Progenitor cell of endocrine pancreas (in vitro differentiated cells): ENCODE measurements around the gene HSD11B1L. TPM values are rescaled to one million over a fixed set of nuclear protein-coding genes. Genes with fewer than 3 reads are reported as not detected.
"Not testable (repeated sequence)": the region's sequence is repeated elsewhere in the genome, so short reads cannot be mapped to it uniquely, and the experiment has no call there.

Experiments
- DNase-seq: peaks from one replicate; pipeline ENCODE4 v3.0.0; 2021; ENCODE audit warnings: low spot score; ENCODE audit not compliant: unreplicated experiment
- H3K27ac Mint-ChIP-seq: 2 replicates; pipeline ENCODE4 v1.8.0; 2021; ENCODE audit warnings: mild to moderate bottlenecking, moderate library complexity, mixed read lengths
- H3K27me3 Mint-ChIP-seq: 2 replicates; pipeline ENCODE4 v1.8.0; 2021; ENCODE audit warnings: mixed read lengths
- H3K36me3 Mint-ChIP-seq: 2 replicates; pipeline ENCODE4 v1.8.0; 2022; ENCODE audit warnings: mixed read lengths; ENCODE audit not compliant: insufficient read depth
- H3K4me1 Mint-ChIP-seq: 2 replicates; pipeline ENCODE4 v1.8.0; 2021; ENCODE audit warnings: low read depth, mixed read lengths
- H3K4me3 Mint-ChIP-seq: 2 replicates; pipeline ENCODE4 v1.8.0; 2021; ENCODE audit warnings: low read depth, mild to moderate bottlenecking, moderate library complexity, mixed read lengths
- H3K9me3 Mint-ChIP-seq: 2 replicates; pipeline ENCODE4 v1.8.0; 2021; ENCODE audit warnings: low read depth, mixed read lengths
- CTCF ChIP-seq: fragments of 200-600 bp; sonication (generic); IDR thresholded peaks from one replicate; pipeline ENCODE4 v1.5.0; 2021; ENCODE audit warnings: antibody characterized with exemption, mild to moderate bottlenecking; ENCODE audit not compliant: unreplicated experiment
- total RNA-seq: library from RNA; stranded (reverse); gene quantifications from 2 replicates; pipeline ENCODE4 v1.2.1, GENCODE V29; 2021

Gene HSD11B1L
- total RNA-seq, 1 donor from 2014 or later: 20.1 TPM

- no peak for DNase-seq
- TF ChIP-seq CTCF: no peak
- H3K27me3 Mint-ChIP-seq: no peaks in the 10 kb centered on the region
- peak overlapping the region; percentile 98 for H3K27ac Mint-ChIP-seq
- H3K4me3 Mint-ChIP-seq: peak overlapping the region; percentile 93
- peaks cover 10% of the 10 kb centered on the region for H3K4me1 Mint-ChIP-seq
- no peaks in the 10 kb centered on the region for H3K9me3 Mint-ChIP-seq
- H3K36me3 Mint-ChIP-seq: no peaks in the 10 kb centered on the region
These were observed 38.6 kb downstream of the HSD11B1L start for GRCh38 chr19:5719274-5719960.

- Mint-ChIP-seq H3K4me1 (peaks cover 10% of the 10 kb centered on the region), H3K36me3 (no peaks in the 10 kb centered on the region), H3K4me3 (peak within 1 kb of the TSS; percentile 93), H3K27me3 (peaks cover 5% of the 10 kb centered on the region), H3K9me3 (no peaks in the 10 kb centered on the region), H3K27ac (peak within 1 kb of the TSS; percentile 98)
- peak; percentile 87 for TF ChIP-seq CTCF
- DNase-seq: peak; percentile 97
These were observed 39.3 kb downstream of the HSD11B1L start, which contains the start of the genes CATSPERD and LONP1 for GRCh38 chr19:5719961-5720790. Gene CATSPERD (plus strand): TSS chr19:5720637. CDS start chr19:5720738, 101 bp downstream. Gene LONP1 (minus strand): TSS chr19:5720146. CDS start chr19:5720132, 14 bp downstream.

GRCh38 chr19:5727453-5728050 is 46.7 kb downstream of the HSD11B1L start:
- peaks cover 9% of the 10 kb centered on the region for H3K27me3 Mint-ChIP-seq

GRCh38 chr19:5733172-5733571 is 52.3 kb downstream of the HSD11B1L start:
- not testable (repeated sequence) for H3K27ac Mint-ChIP-seq, H3K4me3 Mint-ChIP-seq, H3K9me3 Mint-ChIP-seq, H3K4me1 Mint-ChIP-seq, DNase-seq, H3K36me3 Mint-ChIP-seq
- peaks cover 13% of the 10 kb centered on the region for H3K27me3 Mint-ChIP-seq

More at GRCh38 chr19:5727453-5728050, 46.7 kb downstream of the HSD11B1L start:
- no peak overlapping the region for H3K4me3 Mint-ChIP-seq
- H3K4me1 Mint-ChIP-seq: no peaks in the 10 kb centered on the region
- no peak overlapping the region for H3K27ac Mint-ChIP-seq
- no peak for TF ChIP-seq CTCF
- no peaks in the 10 kb centered on the region for H3K9me3 Mint-ChIP-seq
- H3K36me3 Mint-ChIP-seq: no peaks in the 10 kb centered on the region
- DNase-seq: no peak

Other genes starting within 250 kb of the HSD11B1L start
- not detected in 2 replicates for gene ZNRF4, start 225.6 kb upstream of the HSD11B1L start, total RNA-seq
- gene TINCR, start 113.1 kb upstream of the HSD11B1L start, total RNA-seq: 0.60 and 1.0 TPM in 2 replicates
- 95.4 and 107 TPM in 2 replicates for gene SAFB2, start 58.3 kb upstream of the HSD11B1L start, total RNA-seq
- gene SAFB, start 57.9 kb upstream of the HSD11B1L start, total RNA-seq: 151 and 169 TPM in 2 replicates
- 28.1 and 29.7 TPM in 2 replicates for gene MICOS13, start 511 bp upstream of the HSD11B1L start, total RNA-seq
- 720 and 727 TPM in 2 replicates for gene RPL36, start 9.3 kb downstream of the HSD11B1L start, total RNA-seq
- 56.1 and 61.7 TPM in 2 replicates for gene LONP1, start 39.1 kb downstream of the HSD11B1L start, total RNA-seq
- not detected in 2 replicates for gene CATSPERD, start 39.6 kb downstream of the HSD11B1L start, total RNA-seq
- gene PRR22, start 103.7 kb downstream of the HSD11B1L start, total RNA-seq: 5.8 and 5.9 TPM in 2 replicates
- 42.6 and 43.1 TPM in 2 replicates for gene DUS3L, start 110.1 kb downstream of the HSD11B1L start, total RNA-seq
- gene NRTN, start 124.0 kb downstream of the HSD11B1L start, total RNA-seq: 1.9 and 2.1 TPM in 2 replicates
- not detected in 2 replicates for gene FUT6, start 158.7 kb downstream of the HSD11B1L start, total RNA-seq
- not detected in 2 replicates for gene FUT3, start 170.4 kb downstream of the HSD11B1L start, total RNA-seq
- gene FUT5, start 189.5 kb downstream of the HSD11B1L start, total RNA-seq: not detected in 2 replicates
- gene NDUFA11, start 222.8 kb downstream of the HSD11B1L start, total RNA-seq: 210 and 217 TPM in 2 replicates
- 13.9 and 15.2 TPM in 2 replicates for gene VMAC, start 223.8 kb downstream of the HSD11B1L start, total RNA-seq
- 22.1 and 22.5 TPM in 2 replicates for gene CAPS, start 233.2 kb downstream of the HSD11B1L start, total RNA-seq